Sigmoid colon (tissue), 7 donors: Measurements from ENCODE around the gene SDHC. TPM values are rescaled to one million over a fixed set of nuclear protein-coding genes. Genes with fewer than 3 reads are reported as not detected.
"Not testable (repeated sequence)": the region's sequence is repeated elsewhere in the genome, so short reads cannot be mapped to it uniquely, and the experiment has no call there.

Source experiments
- DNase-seq: peaks from one replicate; pipeline ENCODE4 v3.0.0-alpha.2; 2019
- H3K27ac ChIP-seq, 4 donors: fragments of 200-600 bp; sonication (generic); one replicate each; pipeline ENCODE4 v1.5.1; 2016 to 2019; ENCODE audit warnings: mild to moderate bottlenecking in 1 of 4
- H3K27me3 ChIP-seq, 3 donors: fragments of 200-600 bp; sonication (generic); one replicate each; pipeline ENCODE4 v1.5.1; 2019; ENCODE audit warnings: mild to moderate bottlenecking in 1 of 3
- H3K36me3 ChIP-seq, 4 donors: fragments of 200-600 bp; sonication (generic); one replicate each; pipeline ENCODE4 v1.5.1; 2016 to 2019
- H3K4me1 ChIP-seq, 4 donors: fragments of 200-600 bp; sonication (generic); one replicate each; pipeline ENCODE4 v1.5.1; 2017 to 2019
- H3K4me3 ChIP-seq, 4 donors: fragments of 200-600 bp; sonication (generic); one replicate each; pipeline ENCODE4 v1.5.1; 2017 to 2019; ENCODE audit warnings: mild to moderate bottlenecking in 2 of 4, moderate library complexity in 1 of 4
- H3K9me3 ChIP-seq, 4 donors: fragments of 200-600 bp in 3 of 4; sonication (generic) in 3 of 4; one replicate each; pipeline versions ENCODE4 v1.5.1 to v1.6.1; 2013 to 2019
- EP300 ChIP-seq, 4 donors: sonication (generic); formaldehyde crosslinking; IDR thresholded peaks; one replicate each; pipeline ENCODE4 v1.6.1; 2017; ENCODE audit warnings: antibody characterized with exemption in 4 of 4
- POLR2A ChIP-seq, 2 donors: fragments of 450-650 bp; IDR thresholded peaks; one replicate each; pipeline ENCODE4 v1.6.1; 2016; ENCODE audit warnings: antibody characterized with exemption in 2 of 2, mild to moderate bottlenecking in 2 of 2, moderate library complexity in 2 of 2
- POLR2AphosphoS5 ChIP-seq, 4 donors: sonication (generic); formaldehyde crosslinking; IDR thresholded peaks; one replicate each; pipeline ENCODE4 v1.6.1; 2017; ENCODE audit warnings: antibody characterized with exemption in 4 of 4
- WGBS, 2 donors: extraction: QIAGEN DNeasy Blood & Tissue Kit; methylation state at CpG; one replicate each; pipeline ENCODE4 v1.1.7; 2013; 5-methylcytosine and 5-hydroxymethylcytosine counted together
- intact Hi-C: fragments of 100-400 bp; cut with DNase I; formaldehyde crosslinking; loops from one replicate; pipeline ENCODE4 v1.15.1; 2023
- polyA plus RNA-seq, 3 donors: library from polyadenylated mRNA; stranded (reverse); fragments of 200-250 nt; gene quantifications; one replicate each; pipeline ENCODE4 v1.2.3, GENCODE V29; 2013
- total RNA-seq, 4 donors: library from RNA; depleted of rRNA; stranded (reverse); fragments of >200 nt; gene quantifications; one replicate each; pipeline ENCODE4 v1.1.0, GENCODE V29; 2016
- TF ChIP-seq, protein P1 (sequence below), 4 experiments: fragments of 450-650 bp in 3 of 4; fragments of 200-600 bp in 1 of 4; IDR thresholded peaks; one replicate each; pipeline ENCODE4 v1.5.1; 2016 to 2019; ENCODE audit warnings: antibody characterized with exemption in 4 of 4, mild to moderate bottlenecking in 3 of 4, moderate library complexity in 2 of 4
- donor health status: healthy with polysubstance abuse.
- donor health status: Bipolar disorder and iron deficiency.
- donor health status: healthy.

Gene SDHC
- total and polyA plus RNA-seq, 7 donors, result 21.2 to 371 (median 83.5) TPM

DNA sequence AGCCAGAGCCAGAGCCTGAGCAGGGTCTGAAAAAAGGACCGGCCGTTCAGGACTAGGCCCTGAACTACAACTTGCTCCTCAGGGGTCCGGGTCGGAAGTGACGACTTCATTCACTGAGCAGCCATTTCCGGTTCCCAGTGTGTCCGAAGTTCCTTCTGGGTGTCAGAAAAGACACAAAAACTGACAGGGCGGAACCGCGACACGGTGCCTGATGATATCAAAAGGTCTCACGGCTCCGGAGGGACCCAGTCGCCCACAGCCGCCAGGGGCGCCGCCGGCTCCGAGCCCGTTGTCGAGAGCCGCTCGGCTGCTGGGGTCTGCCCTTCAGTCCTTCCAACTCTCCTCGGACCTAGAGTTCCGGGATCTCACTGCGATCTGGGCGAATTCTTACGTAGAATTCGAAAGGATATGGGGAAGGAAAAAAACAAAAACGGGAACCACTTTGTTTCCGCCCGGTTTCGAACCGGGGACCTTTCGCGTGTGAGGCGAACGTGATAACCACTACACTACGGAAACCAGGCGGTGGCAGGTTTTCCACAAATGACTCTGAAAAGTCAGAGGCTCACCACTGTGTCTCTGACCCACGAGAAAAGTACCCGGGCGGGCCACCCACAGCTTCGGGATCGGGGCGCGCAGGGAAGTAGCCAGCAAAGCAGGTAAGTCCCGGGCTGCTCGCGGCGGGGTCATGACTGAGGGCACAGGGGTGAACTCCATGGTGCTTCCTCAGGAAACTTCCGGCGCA lies 85.2 kb downstream of the SDHC start:
- H3K27ac ChIP-seq, result peak overlapping the region; percentile 96 to 100 (median 98)
- DNase-seq, result peak; percentile 95
- WGBS, 2 donors, result 0% methylated on average over 53 of the region's 53 CpGs

GRCh38 chr1:161402446-161402845 lies 88.3 kb downstream of the SDHC start:
- Histone ChIP-seq H3K27me3 (no peaks in the 10 kb centered on the region), H3K4me1 (peaks cover 0 to 15% (median 13%) of the 10 kb centered on the region in 4 donors), H3K4me3 (no peak overlapping the region), H3K27ac (no peak overlapping the region), H3K36me3 (no peaks in the 10 kb centered on the region), H3K9me3 (no peaks in the 10 kb centered on the region)
- TF ChIP-seq EP300 (IDR thresholded peaks at IDR 0.05) (no peak), POLR2A (IDR thresholded peaks at IDR 0.05) (no peak), POLR2AphosphoS5 (IDR thresholded peaks at IDR 0.05) (no peak)
- TF ChIP-seq, protein P1, sequence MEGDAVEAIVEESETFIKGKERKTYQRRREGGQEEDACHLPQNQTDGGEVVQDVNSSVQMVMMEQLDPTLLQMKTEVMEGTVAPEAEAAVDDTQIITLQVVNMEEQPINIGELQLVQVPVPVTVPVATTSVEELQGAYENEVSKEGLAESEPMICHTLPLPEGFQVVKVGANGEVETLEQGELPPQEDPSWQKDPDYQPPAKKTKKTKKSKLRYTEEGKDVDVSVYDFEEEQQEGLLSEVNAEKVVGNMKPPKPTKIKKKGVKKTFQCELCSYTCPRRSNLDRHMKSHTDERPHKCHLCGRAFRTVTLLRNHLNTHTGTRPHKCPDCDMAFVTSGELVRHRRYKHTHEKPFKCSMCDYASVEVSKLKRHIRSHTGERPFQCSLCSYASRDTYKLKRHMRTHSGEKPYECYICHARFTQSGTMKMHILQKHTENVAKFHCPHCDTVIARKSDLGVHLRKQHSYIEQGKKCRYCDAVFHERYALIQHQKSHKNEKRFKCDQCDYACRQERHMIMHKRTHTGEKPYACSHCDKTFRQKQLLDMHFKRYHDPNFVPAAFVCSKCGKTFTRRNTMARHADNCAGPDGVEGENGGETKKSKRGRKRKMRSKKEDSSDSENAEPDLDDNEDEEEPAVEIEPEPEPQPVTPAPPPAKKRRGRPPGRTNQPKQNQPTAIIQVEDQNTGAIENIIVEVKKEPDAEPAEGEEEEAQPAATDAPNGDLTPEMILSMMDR (IDR thresholded peaks at IDR 0.05), result no peak
- 95 to 97% methylated on average over 3 of the region's 3 CpGs for WGBS, 2 donors
- no peak for DNase-seq
- intact Hi-C loops, result no loop called here

More for the DNA sequence above, 85.2 kb downstream of the SDHC start:
- H3K4me3 ChIP-seq, result peak overlapping the region; percentile 71 to 95 (median 86)
- intact Hi-C loops, result loop anchor here (1.0 to 10.0 kb wide), 4 partner anchors 9 to 355 kb away; partner anchors contain the start of gene USF1
- no peaks in the 10 kb centered on the region for H3K27me3 ChIP-seq
- no peaks in the 10 kb centered on the region for H3K36me3 ChIP-seq
- H3K9me3 ChIP-seq, result no peaks in the 10 kb centered on the region
- TF ChIP-seq, protein P1 (IDR thresholded peaks at IDR 0.05), result peak in 1 of 4 experiments; percentile 34
- peak in 2 of 4 donors; percentile 8 to 25 for TF ChIP-seq EP300 (IDR thresholded peaks at IDR 0.05)
- peak; percentile 41 to 72 (median 68) for TF ChIP-seq POLR2AphosphoS5 (IDR thresholded peaks at IDR 0.05)
- TF ChIP-seq POLR2A (IDR thresholded peaks at IDR 0.05), result peak in 1 of 2 donors; percentile 34
- peaks cover 0 to 15% (median 13%) of the 10 kb centered on the region in 4 donors for H3K4me1 ChIP-seq

GRCh38 chr1:161404051-161404597 lies 89.9 kb downstream of the SDHC start:
- no peaks in the 10 kb centered on the region for H3K27me3 ChIP-seq
- H3K4me1 ChIP-seq, result peaks cover 0 to 10% (median 8%) of the 10 kb centered on the region in 4 donors
- TF ChIP-seq POLR2A (IDR thresholded peaks at IDR 0.05), result no peak
- TF ChIP-seq EP300 (IDR thresholded peaks at IDR 0.05), result no peak
- no peak for TF ChIP-seq POLR2AphosphoS5 (IDR thresholded peaks at IDR 0.05)
- TF ChIP-seq, protein P1 (IDR thresholded peaks at IDR 0.05), result no peak
- DNase-seq, result no peak
- H3K9me3 ChIP-seq, result no peaks in the 10 kb centered on the region
- H3K4me3 ChIP-seq, result no peak overlapping the region
- no peak overlapping the region for H3K27ac ChIP-seq
- intact Hi-C loops, result no loop called here
- H3K36me3 ChIP-seq, result no peaks in the 10 kb centered on the region
- 70 to 87% methylated on average over 11 of the region's 11 CpGs for WGBS, 2 donors

DNA sequence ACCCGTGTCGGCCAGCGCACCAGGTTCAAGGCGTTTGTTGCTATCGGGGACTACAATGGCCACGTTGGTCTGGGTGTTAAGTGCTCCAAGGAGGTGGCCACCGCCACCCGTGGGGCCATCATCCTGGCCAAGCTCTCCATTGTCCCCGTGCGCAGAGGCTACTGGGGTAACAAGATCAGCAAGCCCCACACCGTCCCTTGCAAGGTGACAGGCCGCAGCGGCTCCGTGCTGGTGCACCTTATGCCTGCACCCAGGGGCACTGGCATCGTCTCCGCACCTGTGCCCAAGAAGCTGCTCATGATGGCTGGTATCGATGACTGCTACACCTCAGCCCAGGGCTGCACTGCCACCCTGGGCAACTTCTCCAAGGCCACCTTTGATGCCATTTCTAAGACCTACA lies 92.4 kb downstream of the SDHC start:
- intact Hi-C loops, result not testable (repeated sequence)
- 97% methylated on average over 17 of the region's 17 CpGs for WGBS, 2 donors

GRCh38 chr1:161407451-161407985 lies 93.3 kb downstream of the SDHC start:
- TF ChIP-seq, protein P1 (IDR thresholded peaks at IDR 0.05), result no peak
- TF ChIP-seq EP300 (IDR thresholded peaks at IDR 0.05) (no peak), POLR2AphosphoS5 (IDR thresholded peaks at IDR 0.05) (no peak), POLR2A (IDR thresholded peaks at IDR 0.05) (no peak)
- no peak for DNase-seq
- Histone ChIP-seq H3K4me1 (no peaks in the 10 kb centered on the region), H3K27me3 (no peaks in the 10 kb centered on the region), H3K27ac (no peak overlapping the region), H3K9me3 (no peaks in the 10 kb centered on the region), H3K36me3 (no peaks in the 10 kb centered on the region), H3K4me3 (no peak overlapping the region)
- 93 to 94% methylated on average over 6 of the region's 6 CpGs for WGBS, 2 donors
- intact Hi-C loops, result no loop called here

More for the DNA sequence above, 92.4 kb downstream of the SDHC start:
- H3K9me3 ChIP-seq, H3K4me3 ChIP-seq, H3K27me3 ChIP-seq, DNase-seq, H3K4me1 ChIP-seq, H3K36me3 ChIP-seq, H3K27ac ChIP-seq: not testable (repeated sequence)
